CD4-positive, alpha-beta T cell treated with Interleukin-17A for 4 hours (primary cell): ENCODE data around the gene OGFR.

Source experiments
- DNase-seq: peaks from one replicate; pipeline ENCODE4 v3.0.0-alpha.2; 2020; ENCODE audit warnings: mixed read lengths

OGFR gene

DNA sequence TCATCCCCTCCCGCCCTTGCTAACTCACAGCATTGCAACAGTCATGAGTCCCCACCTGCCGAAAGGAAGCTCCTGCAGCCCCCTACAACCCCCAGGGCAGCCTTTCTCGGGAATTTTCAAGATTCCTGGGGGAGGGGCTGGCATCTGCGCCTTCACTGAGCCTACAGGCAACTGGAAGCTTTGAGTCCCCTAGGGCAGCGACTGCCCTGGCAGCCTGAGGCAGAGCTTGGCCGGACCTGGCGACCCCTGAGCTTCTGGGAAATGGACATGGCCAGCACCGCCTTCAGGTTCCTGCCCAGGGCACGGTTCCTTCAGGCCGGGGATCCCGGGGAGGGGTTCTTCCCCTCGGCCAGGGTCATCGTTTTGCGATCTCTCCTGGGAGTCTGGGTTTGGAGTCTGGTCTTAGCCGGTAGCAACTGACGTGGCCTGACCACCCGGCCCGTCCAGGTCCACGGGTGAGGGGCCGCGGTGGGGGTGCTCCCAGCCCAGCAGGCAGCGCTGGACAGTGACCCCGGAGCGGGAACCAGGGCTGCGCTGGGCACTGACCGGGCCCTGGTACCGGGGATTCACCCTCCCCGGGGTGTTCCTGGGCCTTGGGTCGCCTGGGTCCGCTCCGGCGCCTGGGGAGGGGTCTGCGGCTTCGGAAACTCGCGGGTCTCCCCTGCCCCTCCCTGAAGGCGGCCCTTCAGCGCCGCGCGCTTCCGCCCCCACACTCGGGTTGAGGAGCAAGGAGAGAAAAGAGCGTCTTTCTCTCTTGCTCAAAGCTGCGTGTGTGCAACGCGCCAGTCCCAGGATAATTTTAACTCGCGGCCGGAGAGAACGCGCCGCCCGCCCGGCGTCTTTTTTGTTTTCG, 11.6 kb downstream of the OGFR start:
- DNase-seq, result no peak

DNA sequence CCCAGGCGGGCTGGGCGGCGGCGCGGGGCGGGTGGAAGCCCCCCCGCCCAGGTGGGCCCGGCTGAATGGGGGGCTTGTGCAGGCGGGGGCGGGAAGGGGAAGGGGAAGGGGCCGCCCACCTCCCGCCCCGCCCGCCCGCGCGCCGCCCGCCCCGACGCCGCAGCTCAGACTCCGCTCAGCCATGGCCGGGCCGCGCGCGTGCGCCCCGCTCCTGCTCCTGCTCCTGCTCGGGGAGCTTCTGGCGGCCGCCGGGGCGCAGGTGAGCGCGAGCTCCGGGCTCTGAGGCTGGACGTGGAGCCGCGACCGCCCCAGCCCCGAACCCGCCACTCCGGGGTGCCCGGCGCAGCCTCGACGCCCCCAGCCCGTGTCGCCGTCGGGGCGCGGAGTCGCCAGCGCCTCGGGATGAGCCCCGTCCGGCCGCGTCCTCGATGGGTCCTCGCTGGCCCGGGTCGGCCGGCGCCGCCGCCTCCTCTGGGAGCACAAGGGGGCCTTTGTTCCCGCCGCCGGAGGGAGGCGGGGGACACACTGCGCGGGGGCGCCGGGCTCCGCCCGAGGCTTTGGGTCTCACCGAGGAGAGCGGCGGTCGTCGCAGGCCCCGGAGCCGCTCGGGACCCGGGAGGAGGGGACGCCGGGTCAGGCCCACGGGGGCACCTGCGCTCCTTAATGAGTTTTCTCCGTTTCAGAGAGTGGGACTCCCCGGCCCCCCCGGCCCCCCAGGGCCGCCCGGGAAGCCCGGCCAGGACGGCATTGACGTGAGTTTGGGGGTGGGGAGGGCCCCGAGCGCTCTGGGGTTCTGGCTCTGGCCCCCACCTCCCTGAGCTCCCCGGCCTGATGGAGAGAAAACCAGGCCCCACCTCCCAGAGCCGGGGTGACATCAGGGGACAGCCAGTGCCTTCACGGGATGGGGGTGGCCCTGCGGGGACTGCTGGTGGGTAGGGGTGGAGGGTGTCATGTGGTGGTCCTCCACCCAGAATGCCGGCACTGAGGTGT, 12.5 kb downstream of the OGFR start, which contains the start of gene COL9A3:
Gene COL9A3 (plus strand): TSS at position 167 of the 990 bp plus-strand sequence. CDS start 15 bp downstream, at position 182.
- DNase-seq, result peak; percentile 37

DNA sequence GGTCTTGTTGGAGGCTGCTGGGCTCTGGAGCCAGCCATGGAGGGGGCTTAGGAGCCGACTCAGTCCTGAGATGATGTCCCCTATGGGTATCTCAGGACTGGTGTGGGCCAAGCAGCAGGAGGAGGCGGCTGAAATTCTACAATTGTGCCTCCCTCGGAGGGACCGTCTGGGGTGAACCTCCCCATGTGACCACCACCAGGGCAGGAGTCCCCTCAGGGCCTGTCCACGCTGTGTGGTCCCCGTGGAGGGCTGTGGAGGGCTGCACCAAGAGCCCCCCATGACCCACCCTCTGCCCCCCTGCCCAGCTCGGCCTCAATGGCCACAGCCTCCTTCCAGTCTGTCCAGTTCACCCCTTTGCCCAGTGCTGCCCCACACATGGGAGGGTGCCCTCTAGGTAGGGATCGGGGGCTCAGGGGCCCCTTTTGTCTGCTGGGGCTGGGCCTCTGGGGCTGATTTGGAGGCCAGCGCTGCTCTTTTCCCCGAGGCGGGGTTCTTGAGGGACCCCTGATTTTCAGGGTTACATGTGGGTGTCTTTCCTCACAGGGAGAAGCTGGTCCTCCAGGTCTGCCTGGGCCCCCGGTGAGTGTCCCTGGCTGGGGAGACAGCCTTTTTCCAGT, 13.4 kb downstream of the OGFR start:
- no peak for DNase-seq

DNA sequence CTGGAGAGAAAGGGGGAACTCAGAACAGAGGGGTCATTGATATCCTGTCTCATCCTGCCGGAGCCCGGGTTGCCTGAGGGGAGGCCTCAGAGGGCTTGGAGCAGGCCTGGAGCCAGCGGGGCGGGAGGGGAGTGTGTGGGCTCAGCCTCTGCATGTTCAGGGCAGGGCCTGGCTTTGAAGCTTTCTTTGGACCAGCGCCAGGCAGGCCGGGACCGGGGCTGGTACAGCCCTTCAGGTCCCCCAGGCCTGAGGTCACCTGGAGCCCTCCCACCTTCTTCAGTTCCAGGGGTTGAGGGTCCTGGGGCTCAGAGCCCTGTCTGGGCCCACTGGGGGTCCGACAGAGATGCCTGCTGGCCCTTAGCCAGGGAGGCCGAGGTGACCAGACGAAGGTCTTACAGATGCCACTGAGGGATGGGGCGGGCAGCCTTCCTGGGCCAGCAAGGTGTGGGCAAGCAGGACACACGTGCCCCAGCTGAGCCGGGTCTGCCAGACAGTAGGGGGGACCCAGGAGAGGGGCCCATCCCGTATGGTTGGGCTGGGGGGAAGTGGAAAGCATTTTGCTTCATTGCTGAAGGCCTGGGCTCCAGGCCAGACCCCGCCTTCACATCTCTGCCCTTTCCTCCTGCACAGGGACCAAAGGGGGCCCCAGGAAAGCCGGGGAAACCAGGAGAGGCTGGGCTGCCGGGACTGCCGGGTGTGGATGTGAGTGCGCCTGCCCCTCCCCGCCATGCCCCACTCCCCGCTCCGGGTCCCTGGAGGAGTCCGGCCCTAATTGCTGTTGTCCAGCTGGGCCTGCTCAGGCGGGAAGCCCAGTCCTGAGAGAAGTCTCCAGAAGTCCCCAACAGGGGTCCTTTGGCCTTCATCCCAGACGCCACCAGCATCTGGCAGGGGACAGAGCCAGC, 14.2 kb downstream of the OGFR start:
- no peak for DNase-seq

DNA sequence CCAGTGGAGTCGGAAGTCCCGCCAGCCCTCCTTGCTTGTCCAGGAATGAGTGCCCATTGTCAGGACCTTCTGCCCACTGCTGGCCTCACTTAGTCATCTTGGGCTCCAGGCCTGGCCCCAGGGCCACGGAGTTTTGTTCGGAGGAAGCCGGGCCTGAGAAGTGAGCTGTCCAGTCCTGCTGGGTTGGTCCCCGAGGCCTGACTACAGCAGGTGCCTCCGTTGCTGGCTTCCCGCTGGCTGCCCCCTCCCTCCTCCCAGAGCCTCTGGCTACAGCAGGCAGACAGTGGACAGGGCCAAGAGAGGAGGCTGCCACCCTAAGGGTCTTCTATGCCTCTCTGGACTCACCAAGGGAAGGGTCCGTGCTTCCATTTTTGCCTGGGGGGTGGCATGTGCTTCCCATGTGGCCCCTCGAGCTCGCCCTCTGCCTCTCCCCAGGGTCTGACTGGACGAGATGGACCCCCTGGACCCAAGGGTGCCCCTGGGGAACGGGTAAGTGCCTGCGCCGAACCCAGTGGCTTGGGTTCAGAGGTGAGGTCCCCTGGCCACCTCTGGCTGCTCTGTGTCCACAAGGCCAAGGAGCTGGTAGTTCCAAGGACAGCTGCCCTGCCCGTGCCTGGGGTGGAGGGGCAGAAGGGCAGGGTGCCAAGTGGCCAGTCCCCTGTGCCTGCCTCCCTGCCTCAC, 15.0 kb downstream of the OGFR start:
- no peak for DNase-seq

DNA sequence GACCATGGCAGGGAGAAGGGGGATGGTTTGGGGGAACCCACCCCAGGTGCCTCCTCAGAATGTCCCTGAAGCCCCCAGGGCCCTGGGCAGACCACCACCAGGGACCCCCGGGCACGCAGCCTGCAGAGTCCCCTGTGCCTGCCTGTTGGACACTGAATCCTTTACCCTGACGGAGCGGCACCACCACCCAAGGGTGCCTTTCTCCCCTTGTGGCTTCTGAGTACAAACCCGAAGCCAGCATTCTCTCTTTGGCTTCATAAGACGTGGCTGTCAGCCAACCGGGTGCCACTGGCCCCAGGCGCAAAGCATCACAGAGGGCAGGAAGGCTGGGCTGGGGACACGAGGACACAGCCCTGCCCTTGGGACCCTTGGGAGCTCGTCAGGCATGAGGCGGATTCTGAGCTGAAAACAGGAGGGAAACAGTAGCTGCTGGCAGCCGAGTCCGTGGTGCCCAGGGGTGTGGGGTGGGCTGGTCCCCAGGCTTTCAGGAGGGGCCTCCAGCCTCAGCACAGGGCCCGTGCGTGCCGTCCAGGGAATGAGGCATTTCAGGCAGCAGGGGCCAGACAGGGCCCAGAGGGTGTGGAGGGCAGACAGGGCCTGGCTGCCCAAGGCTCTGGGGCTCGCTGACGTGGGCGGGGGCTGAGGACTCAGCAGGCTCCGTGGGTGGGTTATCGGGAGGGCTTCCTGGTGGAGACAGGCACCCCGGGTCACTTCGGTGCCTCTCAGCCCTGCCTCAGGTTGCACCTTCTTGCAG, 15.8 kb downstream of the OGFR start:
- DNase-seq, result no peak

DNA sequence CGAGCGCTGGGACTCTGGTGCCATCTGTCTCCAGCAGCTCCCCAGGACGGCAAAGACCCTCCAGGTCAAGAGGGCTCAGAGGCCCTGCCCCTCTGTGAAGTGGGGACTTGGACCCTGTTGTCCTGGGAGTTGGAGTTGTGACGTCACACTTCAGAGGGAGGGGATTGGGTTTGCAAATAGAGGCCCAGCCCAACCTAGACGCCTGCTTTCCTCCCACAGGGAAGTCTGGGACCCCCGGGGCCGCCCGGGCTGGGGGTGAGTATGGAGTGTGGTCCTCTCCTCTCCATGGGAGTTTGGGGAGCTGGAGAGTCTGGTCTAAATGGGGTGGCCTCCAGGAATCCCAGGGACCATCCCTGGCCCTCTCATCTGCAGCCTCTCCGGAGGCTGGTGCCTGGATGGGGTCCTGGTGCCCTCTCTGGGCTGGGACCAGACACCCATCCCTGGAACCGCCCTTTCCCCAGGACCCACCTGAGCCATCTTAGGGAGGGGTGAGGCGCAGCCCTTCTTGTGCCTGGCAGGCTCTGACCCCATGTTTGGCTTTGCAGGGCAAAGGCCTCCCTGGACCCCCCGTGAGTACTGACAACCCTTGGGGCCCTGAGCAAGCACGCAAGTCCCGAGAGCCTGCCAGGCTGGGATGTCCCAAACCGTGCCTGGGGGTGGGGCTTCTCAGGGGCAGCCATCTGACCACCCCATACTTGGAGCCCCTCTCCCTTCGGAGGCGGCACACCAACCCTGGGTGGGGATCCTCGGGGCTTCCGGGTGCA, 16.5 kb downstream of the OGFR start:
- no peak for DNase-seq

DNA sequence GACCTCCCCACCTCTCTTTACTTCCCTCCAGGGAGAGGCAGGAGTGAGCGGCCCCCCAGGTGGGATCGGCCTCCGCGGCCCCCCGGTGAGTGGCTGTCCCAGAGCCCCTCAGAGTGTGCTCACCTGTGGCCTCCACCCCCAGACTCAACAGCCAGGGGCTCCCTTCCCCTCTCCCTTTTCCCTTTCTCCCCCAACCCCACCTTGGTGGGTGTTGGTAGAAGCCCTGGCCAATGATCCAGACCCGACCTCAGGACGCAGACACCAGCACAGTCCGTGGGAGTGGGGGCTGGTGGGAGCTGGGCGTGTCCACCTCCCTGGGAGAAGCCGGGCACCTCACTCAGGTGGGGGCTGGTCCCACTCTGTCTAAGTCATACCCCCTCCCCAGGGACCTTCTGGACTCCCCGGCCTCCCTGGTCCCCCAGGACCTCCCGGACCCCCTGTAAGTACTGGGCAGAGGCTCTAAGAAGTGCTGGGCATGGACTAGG, 17.1 kb downstream of the OGFR start:
- no peak for DNase-seq

DNA sequence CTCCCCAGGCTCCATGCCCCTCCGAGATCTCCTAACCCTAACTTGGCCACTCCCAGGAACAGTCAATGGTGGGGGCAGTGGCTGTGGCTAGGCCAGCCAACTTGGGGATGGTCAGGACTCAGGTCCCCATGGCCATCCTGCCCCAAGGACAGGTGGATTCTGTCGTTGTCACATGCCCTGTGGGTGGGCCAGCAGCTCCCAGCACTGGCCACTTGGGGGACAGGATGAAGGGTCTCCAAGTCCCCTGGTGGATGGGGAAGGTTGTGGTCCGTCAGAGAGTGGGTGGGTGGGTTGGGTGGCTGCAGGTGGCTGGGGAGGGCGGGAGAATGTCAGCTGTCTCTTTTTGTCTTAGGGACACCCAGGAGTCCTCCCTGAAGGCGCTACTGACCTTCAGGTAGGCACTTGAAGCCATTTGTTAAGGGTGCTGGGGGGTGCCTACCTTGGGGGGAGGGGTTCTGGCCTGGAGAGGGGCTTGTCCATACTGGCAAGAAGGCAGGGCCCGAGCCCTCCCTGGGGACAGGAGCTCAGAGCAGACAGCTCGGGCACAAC, 17.7 kb downstream of the OGFR start:
- no peak for DNase-seq

DNA sequence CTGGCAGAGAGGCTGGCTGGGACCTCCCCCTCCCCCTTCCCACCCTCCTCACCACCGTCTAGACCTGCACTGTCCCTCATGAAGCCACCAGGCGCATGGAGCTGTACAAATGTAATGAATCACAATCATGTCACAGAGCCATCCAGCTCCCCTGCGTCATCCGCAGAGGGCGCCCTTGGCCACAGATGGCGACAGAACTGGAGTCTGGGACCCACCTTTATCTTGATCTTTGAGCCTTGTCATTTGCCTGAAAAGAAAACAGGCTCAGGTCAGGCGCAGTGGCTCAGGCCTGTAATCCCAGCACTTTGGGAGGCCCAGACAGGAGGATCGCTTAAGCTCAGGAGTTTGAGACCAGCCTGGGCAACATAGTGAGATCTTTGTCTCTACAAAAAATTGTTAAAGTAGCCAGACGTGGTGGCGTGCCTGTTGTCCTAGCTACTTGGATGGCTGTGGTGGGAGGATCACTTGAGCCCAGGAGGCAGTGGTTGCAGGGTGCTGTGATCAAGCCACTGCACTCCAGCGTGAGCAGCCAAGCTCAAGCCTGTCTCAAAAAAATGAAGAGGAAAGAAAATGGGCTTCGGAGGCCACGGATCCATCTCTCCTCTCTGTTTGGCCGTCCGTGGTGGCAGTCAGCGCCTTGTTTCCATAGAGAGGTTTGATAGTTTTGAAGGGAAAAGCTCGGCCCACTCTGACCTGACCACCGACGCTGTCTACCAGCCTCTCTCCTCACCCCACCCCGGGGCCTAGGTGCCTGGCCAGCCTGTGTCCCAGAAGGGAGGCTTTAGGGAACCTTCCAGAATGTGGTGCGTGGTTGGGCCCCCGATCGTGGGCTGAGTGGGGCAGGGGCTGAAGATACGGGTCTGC, 18.4 kb downstream of the OGFR start:
- no peak for DNase-seq

DNA sequence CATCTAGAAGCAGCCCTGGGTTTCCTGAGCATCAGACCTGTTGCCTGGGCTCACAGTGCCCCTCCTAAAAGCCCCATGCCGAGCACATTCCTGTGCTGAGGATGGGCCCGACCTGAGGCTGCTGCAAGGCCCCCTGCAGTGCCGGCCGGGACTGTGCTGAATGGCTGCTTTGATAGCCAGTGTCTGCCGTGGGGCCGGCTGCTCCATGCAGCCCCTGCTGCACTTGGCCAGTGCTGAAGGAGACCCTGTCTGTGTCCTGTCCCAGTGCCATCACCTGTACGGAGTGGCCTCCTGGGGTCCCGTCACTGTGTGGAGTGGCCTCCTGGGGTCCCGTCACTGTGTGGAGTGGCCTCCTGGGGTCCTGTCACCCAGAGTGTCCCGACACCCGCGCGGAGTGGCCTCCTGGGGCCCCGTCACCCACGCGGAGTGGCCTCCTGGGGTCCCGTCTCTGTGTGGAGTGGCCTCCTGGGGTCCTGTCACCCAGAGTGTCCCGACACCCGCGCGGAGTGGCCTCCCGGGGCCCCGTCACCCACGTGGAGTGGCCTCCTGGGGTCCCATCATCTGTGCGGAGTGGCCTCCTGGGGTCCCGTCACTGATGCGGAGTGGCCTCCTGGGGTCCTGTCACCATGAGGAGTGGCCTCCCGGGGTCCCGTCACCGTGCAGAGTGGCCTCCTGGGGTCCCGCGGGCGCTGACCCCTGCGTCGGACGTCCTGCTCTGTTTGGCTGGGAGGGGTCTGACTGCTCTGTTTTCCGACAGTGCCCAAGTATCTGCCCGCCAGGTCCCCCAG, 19.2 kb downstream of the OGFR start:
- no peak for DNase-seq

DNA sequence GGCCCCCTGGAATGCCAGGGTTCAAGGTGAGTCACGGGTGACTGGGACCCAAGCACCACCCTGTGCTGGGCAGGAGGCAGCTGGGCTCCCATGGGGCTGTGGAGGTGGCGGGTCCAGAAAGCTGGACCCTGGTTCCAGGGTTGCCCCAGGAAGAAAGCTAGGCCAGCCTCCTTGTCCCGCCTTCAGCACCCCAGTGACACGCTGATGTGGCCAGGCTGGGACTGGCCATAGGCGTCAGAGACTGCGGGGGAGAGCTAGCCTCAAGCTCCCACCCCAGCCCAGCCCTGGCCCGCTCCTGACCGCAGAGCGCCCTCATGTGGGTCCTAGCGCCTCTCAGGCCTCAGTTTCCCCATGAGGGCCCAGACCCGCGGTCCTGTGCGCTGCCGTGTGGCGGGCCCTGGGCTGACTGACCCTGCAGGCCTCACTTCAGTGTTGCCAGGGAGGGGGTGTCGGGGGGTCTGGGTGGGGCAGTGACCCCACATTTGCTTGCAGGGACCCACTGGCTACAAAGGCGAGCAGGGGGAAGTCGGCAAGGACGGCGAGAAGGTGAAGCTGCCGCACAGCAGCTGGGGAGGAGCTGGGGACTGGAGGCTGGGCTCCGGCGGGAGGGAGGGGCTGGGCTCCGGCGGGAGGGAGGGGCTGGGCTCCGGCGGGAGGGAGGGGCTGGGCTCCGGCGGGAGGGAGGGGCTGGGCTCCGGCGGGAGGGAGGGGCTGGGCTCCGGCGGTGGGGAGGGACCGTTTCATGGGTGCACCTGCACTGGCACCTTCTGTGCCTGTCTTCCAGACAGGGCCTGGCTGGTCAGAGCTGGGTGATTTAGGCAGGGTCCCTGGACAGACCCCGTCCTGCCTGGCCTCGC, 20.1 kb downstream of the OGFR start:
- peak; percentile 66 for DNase-seq

DNA sequence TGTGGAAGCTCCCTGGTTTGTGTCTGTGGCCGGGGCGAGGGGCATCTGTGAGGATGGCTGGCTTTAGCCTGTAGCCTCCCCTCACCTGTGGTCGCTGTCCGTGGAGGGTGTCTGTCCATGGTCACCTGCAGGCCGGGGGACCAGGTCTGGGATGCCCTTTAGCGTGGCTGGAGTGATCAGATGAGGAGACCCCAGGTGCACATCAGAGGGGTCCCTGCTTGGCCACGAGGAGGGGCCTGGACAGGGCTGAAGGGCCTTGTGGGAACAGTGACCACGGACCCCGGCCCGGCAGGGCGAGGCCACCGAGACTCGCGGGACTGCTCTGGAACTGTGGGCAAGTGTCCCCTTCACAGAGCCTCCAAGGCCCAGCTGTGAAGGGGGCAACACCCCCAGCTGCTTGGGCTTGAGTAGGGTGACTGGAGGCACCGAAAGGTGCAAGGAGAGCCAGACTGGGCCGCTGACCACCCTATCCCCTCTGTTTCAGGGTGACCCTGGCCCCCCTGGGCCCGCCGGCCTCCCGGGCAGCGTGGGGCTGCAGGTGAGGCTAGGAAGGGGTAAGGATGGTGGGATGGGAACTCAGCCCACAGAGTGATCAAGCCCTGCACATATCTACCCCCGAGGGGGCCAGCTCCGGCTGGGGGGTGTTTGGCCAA, 20.8 kb downstream of the OGFR start:
- no peak for DNase-seq

DNA sequence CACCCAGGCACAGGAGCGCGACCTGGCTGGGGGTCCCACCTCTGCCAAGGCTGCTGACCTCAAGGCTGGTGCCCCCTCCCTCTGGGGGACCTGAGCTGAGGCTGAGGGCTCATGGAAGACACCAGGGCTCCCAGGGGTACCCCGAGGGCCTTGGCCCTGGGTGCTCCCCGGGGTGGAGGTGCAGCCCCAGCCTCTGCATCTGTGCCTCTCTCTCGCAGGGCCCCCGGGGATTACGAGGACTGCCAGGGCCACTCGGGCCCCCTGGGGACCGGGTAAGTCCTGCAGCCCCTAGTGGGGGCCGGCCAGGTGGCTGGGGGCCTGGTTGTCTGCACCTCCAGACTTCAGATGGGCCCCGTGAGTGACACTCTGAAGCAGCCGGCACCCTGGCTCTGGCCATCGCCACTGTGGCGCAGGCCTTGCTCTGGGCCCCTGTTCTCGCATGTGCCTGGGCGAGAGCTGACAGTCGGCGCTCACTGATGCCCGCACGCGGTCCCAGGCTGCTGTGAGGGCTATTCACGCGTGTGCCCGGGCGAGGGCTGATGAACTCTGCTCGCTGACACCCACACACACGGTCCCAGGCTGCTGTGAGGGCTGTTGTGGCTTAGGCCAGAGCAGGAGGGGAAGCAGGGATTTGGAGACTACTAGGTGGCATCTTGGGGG, 21.5 kb downstream of the OGFR start:
- no peak for DNase-seq

DNA sequence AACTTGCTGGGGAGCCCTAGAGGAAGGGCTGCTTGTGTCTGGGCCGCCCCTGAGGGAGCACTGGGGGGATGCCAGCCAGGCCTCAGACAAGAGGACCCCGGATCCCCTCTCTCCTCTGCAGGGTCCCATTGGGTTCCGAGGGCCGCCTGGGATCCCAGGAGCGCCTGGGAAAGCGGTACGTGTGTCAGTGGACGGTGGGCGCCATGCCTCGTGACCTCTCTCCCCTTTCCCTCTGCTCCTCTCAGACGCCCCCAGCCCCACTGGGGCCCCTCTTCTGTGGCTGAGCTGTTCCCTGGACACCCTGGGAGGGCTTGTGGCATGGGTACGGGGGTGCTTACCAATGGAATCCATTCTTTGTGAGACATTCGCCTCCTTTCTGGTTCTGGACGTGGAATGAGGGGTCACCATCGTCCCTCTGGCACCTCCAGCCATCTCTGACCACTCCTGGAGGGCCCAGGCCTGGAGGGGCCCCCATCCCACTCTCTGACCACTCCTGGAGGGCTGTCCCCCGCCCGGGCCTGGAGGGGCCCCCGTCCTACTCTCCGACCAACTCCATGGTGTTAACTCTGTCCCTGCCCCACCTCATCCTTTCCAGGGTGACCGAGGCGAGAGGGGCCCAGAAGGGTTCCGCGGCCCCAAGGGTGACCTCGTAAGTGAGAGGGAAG, 22.1 kb downstream of the OGFR start:
- DNase-seq, result no peak
